Occipital lobe (tissue), 2 donors: ENCODE results near the gene OBP2B. TPM values are rescaled to one million over a fixed set of nuclear protein-coding genes. Genes with fewer than 3 reads are reported as not detected.
"Not testable (repeated sequence)": the region's sequence is repeated elsewhere in the genome, so short reads cannot be mapped to it uniquely, and the experiment has no call there.

Source experiments
- DNase-seq: peaks from one replicate; lab custom pipeline; 2025; lab: John Stamatoyannopoulos, UW
- total RNA-seq: library from RNA; depleted of rRNA; stranded (reverse); fragments of >200 nt; gene quantifications from one replicate; pipeline ENCODE4 v1.2.3, GENCODE V29; 2014

OBP2B gene
- total RNA-seq, 1 donor from 2014 or later, result not detected

DNA sequence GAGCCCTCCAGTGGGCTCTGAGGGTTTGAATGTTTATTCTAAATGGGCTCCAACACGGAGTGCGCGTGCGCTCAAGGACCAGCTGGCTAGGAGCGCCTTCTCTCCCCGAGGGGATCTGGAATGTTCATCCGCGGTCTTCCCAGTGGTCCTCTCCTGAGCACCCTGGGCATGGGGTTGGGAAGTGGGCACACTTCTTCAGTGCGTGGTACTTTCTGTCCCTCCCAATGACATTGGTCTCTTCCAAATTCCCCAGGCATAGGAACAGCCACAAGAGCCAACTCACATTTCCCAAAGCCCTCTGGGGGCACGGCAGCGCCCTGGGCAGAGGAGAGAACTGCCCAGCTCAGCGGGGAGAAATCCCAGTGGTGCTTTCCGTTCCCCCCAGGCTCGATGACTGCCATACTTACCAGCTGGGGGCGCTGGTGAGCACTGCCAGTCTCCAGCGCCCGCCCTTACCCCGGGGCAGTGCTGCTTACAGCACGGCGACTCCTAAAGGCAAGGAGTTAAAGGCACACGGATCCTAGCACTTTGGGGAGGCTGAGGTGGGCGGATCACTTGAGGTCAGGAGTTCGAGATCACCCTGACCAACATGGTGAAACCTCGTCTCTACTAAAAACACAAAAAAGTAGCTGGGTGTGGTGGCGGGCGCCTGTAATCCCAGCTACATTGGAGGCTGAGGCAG lies 29.9 kb upstream of the OBP2B start:
- no peak for DNase-seq

GRCh38 chr9:133238272-133238850 lies 29.3 kb upstream of the OBP2B start:
- no peak for DNase-seq

GRCh38 chr9:133237035-133237731 lies 28.1 kb upstream of the OBP2B start:
- DNase-seq, result no peak

DNA sequence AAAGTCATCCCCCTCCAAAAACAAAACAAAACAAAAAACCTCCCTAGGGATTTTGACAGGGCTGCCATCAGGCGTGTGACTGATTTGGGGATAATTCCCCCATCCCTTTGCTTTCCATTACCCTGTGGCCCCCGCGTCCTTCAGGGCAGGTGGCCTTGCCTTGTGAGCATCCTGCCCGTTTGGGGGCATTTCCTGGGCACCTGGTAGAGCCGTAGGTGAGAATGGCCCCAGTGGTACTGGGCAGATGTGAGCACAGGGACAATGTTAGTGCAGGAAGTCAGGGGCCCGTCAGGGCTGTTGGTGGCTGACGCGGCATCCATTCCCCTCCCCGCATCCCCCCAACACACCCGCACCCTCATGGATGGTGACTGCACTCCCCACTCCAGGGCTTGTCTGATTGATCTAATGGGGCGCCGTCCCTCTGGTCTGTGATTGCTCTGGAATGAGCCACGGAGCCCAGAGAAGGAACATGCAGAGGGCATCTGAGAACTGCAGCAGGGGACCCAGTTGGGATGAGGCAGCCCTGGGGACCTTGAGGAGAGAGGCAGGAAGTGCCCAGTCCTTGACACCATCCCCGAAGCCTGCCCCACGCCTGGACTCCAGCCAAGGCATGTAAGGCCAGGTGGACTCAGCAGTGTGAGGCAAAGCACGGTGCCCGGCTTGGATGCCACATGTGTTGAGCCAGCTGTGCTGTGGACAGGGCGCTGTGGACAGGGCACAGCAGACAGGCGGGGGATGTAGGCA lies 27.4 kb upstream of the OBP2B start:
- DNase-seq, result not testable (repeated sequence)

DNA sequence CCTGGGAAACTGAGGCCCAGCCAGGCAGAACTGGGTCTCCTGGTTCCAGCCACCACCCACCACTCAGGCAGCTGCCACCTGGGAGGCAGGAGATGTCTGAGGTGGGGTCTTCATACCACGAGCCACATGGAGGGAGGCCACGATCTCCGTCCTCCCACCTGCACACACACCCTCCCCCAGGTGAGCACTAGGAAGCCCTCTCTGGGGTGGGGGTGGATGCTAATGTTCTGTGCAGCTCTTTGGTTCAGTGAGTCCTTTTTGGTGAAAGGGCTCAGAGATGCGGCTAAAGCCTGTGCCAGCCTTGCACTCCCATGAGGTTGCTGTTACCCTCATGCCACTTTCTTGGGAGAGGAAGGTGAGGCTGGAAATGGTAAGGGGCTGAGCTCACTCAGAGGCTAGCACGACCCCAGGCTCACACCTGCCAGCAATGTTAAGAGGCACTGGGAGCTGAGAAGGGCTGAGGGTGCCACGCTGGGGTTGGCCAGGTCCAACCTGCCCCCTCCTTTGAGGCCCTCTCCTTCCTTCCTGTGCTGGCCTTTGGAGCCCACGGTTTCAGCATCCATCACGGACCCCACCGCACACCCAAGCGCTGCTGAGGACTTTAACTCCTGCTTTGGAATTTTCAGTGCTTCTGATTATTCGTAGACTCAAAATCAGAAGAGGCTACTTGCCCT lies 26.6 kb upstream of the OBP2B start:
- no peak for DNase-seq

- DNase-seq, result no peak
Observed at GRCh38 chr9:133234577-133235322, 25.7 kb upstream of the OBP2B start.

DNA sequence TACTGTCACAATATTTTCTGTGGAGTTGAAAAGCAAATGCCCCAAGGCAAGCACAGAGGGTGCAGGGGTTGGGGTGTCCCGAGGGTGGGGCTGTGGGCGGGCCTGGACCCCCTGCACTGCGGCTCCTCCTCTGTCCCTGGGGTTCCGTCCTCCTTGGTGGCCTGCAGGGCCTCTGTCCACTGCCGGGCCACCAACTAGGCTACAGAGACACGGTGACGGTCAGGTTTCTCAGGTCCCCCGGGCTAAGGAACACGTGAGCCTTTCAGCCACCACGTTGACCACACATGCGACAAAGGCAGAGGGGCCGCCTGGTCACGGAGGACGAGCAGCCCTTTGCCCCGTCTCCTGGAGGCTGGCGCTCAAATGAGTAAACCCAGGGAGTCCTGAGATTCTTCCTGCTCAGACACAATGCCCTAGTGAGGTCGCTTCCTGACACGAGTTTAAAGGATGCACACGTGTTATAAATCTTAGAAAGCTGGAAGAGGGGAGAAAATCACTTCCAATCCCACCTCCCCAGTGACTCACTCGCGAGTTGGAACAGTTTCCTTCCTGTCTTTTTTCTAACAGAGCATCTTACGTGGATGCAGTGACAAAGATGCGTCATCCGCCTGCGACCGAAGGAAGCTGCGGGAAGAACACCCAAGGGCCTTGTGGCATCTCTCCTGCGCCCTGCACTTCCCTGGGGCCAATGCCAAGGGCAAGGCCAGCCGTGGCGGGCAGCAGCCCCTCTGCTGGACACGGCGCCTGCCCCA lies 24.8 kb upstream of the OBP2B start:
- DNase-seq, result no peak

- DNase-seq, result not testable (repeated sequence)
Observed at GRCh38 chr9:133231934-133232568, 23.0 kb upstream of the OBP2B start.

DNA sequence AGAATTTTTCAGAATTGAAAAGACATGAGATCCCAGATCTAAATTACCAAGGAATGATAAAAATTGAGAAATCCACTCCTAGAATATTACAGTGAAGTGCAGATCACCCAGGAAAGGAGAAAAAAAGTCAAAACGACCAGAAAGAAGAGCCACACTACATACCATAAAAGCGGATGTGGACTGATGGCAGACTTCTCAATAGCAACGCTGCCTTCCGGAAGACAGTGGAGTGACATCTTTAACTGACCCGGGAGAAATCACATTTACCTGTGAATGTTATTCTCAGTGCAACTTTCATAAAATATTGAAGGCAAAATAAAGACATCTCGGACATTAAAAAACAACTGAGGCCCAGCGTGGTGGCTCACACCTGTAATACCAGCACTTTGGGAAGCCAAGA lies 21.5 kb upstream of the OBP2B start:
- DNase-seq, result not testable (repeated sequence)

GRCh38 chr9:133230093-133230492 lies 21.0 kb upstream of the OBP2B start:
- no peak for DNase-seq

- not testable (repeated sequence) for DNase-seq
Observed at GRCh38 chr9:133228474-133229193, 19.6 kb upstream of the OBP2B start.

DNA sequence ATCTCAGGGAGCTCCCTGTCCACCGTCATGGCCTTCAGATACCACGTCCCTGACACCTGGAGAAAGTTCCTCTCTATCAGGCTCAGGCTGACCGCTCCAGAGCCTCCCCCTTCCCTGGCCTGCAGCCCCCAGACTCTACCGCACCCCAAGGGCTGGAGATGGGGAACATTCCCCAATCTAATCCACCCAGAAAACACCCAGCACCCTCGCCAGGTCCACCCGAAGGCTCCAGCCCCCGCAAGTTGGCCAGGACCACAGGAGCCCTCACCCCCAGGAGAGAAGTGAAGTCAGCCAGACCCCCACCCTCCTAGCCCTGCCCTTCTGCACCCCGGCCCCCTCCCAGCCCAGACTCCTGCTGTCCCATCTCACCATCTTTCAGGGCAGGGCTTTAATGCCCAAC lies 18.9 kb upstream of the OBP2B start:
- DNase-seq, result not testable (repeated sequence)

DNA sequence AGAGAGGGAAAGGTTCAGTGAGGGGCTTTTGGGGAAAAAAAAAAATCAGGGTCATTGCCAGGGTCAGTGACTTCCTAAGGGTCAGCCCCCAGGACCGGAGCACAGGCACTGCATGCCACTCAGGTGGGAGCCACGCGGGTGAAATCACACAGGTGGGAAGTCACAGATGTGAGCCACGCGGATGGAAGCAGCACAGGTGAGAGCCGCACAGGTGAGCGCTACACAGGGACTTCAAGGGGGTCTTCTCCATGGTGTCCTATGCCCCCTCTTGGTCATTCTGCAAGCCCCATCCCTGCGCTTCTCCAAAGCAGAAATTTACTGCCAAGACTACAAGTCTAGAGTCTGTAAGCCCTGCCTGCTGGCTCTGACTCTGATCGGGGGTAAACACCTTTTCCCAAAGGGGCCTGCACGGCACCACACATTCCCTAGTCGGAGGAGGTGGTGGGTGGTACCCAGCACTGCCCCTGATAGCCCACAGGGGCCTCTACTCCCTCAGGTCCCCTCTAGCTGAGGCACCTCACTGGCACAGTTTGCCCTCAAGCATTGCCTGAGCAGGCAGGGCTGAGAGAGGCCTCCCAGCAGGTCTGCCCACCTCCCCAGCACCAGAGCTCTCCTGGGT lies 18.3 kb upstream of the OBP2B start:
- no peak for DNase-seq

DNA sequence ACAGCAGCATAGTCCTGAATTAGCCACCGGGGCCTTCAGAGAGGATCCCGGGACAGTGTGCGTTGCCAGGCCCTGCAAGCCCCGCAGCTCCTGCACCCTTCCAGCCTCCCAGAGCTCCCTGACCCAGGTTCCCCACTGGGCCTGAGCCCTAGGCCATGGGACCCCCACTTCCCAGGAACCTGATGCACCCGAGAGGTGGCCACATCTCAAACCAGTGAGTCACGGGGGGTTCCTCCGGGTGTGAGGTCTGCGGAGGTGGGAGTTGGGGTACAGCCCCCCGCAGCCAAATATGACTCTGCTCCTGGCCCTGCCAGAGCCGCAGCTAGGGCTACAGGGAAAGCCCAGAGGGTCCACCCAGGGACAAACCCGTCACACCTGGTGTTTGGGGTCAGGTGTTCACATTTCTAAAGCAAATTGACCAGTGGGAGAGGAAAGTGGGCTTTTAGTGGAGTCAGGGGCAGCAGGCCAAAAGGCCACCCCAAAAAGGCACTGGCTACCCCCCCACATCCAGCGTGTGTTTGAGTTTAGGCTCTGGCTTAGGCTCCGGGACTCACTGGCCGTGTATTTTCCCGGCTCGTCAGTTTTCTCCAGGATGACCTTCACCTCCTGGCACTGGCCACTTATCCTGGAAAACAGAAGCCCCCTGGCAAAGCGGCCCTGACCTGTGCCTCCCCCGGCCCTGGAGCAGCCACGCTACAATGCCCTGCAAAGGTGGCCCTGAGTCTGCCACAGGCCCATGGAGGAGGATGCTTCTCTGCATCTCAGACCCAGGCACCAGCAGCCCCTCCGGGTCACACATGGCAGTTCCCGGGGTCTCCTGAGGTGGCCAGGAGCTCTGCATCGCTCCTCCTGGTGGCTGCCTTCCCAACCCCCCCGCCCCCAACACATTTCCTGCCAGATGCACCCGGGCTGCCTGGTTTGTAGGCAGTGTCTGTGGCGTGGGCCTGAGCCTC lies 17.4 kb upstream of the OBP2B start:
- DNase-seq, result no peak

GRCh38 chr9:133225171-133226011 lies 16.3 kb upstream of the OBP2B start:
- no peak for DNase-seq

- DNase-seq, result no peak
Observed at GRCh38 chr9:133224762-133225161, 15.7 kb upstream of the OBP2B start.
